Choroid plexus epithelial cell (primary cell): Measurements from ENCODE around the gene YIPF2.

Experiments used
- DNase-seq: peaks from one replicate; pipeline ENCODE4 v3.0.0-alpha.2; 2010; ENCODE audit warnings: low read depth
- H3K4me3 ChIP-seq: 2 replicates; pipeline ENCODE4 v1.5.1; 2011; ENCODE audit warnings: low read depth, mild to moderate bottlenecking, control low read depth, low read length, moderate library complexity
- CTCF ChIP-seq: conservative IDR thresholded peaks from 2 replicates; pipeline ENCODE4 v1.5.1; 2011; ENCODE audit warnings: low read depth, mild to moderate bottlenecking, control low read depth, inconsistent platforms, low read length, moderate library complexity

YIPF2 gene

GRCh38 chr19:10927730-10928562 is 493 bp downstream of the YIPF2 start:
- no peak for DNase-seq
- no peak for TF ChIP-seq CTCF
- peak overlapping the region; percentile 91 for H3K4me3 ChIP-seq

DNA sequence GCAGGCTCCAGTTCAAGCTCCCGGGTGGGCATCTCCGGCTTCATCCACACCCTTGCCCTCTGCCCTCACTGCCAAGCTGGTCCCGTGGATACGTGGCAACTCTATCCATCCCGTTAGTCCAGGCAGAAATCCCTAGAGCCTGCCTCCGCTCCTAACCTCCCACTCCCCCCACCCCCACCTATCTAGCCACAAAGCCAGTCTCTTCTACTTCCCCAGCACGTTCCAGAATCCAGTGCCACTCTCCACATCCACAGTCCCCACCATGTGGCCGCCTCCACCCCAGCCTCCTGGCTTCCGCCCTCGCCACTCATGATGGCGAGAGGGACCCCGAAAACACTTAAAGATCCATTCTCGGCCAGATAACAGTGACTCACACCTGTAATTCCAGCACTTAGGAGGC is 3.8 kb downstream of the YIPF2 start:
- no peak overlapping the region for H3K4me3 ChIP-seq
- no peak for TF ChIP-seq CTCF
- no peak for DNase-seq

DNA sequence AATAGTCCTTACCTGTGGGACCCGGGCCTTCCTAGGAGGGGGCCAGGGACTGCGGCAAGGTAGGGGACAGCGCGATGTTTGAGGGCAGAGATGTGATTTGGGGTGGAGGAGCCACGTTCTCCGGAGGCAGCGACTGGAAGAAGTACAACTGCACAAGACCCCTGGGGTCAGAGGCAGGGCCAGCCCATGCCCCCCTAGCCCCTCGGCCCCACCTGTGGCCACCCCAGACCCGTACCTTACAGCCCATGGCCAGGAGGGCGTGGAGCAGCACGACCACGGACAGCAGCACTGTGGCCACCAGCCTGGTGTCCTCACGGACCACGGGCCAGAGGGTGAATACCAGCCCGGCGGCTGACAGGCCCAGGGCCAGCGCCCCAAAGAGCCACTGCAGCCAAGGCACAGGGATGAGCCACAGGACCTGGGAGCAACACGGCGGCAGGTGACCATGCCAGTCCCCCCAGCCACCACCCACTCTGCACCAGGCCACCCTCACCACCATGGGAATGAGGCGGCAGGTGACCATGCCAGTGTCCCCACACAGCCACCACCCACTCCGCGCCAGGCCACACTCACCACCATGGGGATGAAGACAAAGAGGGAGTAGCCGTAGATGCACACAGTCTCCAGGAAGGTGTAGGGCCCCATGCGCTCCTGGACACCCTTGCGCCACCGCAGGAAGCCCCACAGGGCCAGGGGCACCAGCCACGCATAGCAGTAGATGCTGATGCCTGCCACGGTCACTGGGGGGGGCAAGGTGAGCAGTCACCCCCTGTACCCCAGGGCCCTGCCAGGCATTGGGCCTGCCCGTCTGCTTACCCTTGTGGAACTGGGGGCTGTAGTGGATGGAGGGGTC is 5.0 kb downstream of the YIPF2 start:
- H3K4me3 ChIP-seq, result no peak overlapping the region

DNA sequence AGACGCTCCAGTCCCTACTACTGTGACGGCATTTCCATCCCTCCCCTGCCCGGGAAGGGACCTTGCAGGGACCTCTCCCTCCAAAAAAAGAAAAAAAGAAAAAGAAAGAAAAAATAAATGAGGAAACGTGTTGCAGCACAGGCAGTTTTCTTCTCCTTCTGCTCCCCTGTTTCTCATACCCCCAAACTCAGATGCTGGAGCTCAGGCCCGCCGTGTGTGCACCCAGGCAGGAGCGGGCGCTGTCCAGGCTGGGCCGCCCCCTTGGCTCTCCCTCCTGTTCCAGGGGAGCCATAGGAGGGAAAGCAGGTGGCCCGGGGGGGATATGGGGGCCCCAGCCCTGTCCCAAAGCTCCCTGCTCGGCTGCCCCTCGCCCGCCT is 5.8 kb downstream of the YIPF2 start:
- TF ChIP-seq CTCF, result no peak
- no peak overlapping the region for H3K4me3 ChIP-seq
- no peak for DNase-seq

More for the DNA sequence above, 5.0 kb downstream of the YIPF2 start:
- no peak for TF ChIP-seq CTCF
- DNase-seq, result no peak

- H3K4me3 ChIP-seq, result no peak overlapping the region
- TF ChIP-seq CTCF, result no peak
- no peak for DNase-seq
Measured at GRCh38 chr19:10921910-10922637, 6.4 kb downstream of the YIPF2 start.

DNA sequence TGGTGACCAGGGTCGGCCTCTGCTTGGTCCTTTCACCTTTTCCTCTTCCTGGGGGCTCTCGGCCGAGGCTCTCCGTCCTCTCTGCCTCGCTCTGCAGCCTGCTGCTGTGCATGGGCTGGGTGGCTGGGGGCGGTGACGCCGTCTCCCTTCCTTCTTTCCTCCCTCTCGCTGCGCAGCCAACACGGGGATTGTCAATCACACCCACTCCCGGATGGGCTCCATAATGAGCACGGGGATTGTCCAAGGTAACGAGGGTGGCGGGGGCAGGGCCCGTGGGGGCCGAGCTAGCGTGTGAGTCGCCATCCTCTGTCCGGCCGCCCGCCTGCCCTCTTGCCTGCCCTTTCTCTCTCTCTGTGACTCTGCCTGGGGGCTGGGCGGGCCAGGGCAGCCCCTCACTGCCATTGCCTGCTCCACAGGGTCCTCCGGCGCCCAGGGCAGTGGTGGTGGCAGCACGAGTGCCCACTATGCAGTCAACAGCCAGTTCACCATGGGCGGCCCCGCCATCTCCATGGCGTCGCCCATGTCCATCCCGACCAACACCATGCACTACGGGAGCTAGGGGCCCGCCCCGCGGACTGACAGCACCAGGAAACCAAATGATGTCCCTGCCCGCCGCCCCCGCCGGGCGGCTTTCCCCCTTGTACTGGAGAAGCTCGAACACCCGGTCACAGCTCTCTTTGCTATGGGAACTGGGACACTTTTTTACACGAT is 7.1 kb downstream of the YIPF2 start:
- DNase-seq, result no peak
- H3K4me3 ChIP-seq, result no peak overlapping the region
- no peak for TF ChIP-seq CTCF
